SU-DHL-6 (cell line): ENCODE measurements around the gene REEP5.

ENCODE experiments used
- H2AFZ ChIP-seq: fragments of 200-600 bp; sonication (generic); 2 replicates; pipeline ENCODE4 v1.6.1; 2014; ENCODE audit warnings: low read depth, mild to moderate bottlenecking, moderate library complexity, mixed read lengths, antibody characterized with exemption, low read length; ENCODE audit not compliant: severe bottlenecking
- H3F3A ChIP-seq: fragments of 200-600 bp; shearing (Covaris generic); 2 replicates; pipeline ENCODE4 v1.6.0; 2016; ENCODE audit warnings: antibody characterized with exemption, mild to moderate bottlenecking; ENCODE audit not compliant: insufficient read depth
- H3K27ac ChIP-seq: fragments of 200-600 bp; sonication (generic); 2 replicates; pipeline ENCODE4 v1.5.1; 2016; ENCODE audit warnings: low read depth, mild to moderate bottlenecking, low read length, moderate library complexity, mixed read lengths
- H3K27me3 ChIP-seq: fragments of 200-600 bp; sonication (generic), shearing (Covaris generic); 2 replicates; pipeline ENCODE4 v1.6.0; 2014; ENCODE audit warnings: mild to moderate bottlenecking, low read length
- H3K36me3 ChIP-seq: fragments of 200-600 bp; sonication (generic); 2 replicates; pipeline ENCODE4 v1.6.1; 2014; ENCODE audit warnings: mild to moderate bottlenecking, low read length, mixed read lengths
- H3K4me2 ChIP-seq: fragments of 300-600, 200-600 bp; shearing (Covaris generic), sonication (generic); 2 replicates; pipeline ENCODE4 v1.6.0; 2014; ENCODE audit warnings: low read length, low read depth, mild to moderate bottlenecking; ENCODE audit not compliant: poor library complexity, severe bottlenecking
- H3K4me3 ChIP-seq: fragments of 200-600 bp; sonication (generic); 2 replicates; pipeline ENCODE4 v1.5.1; 2014; ENCODE audit warnings: antibody characterized with exemption, low read length, mild to moderate bottlenecking, mixed read lengths; ENCODE audit not compliant: insufficient read depth, poor library complexity, severe bottlenecking
- H3K79me2 ChIP-seq: fragments of 200-600 bp; sonication (generic); 2 replicates; pipeline ENCODE4 v1.6.1; 2014; ENCODE audit warnings: mild to moderate bottlenecking, low read length, moderate library complexity; ENCODE audit not compliant: insufficient read depth
- H3K9ac ChIP-seq: fragments of 200-600 bp; sonication (generic); 2 replicates; pipeline ENCODE4 v1.7.0; 2014; ENCODE audit warnings: mild to moderate bottlenecking, low read length
- H3K9me2 ChIP-seq: fragments of 200-600 bp; sonication (generic); replicated peaks from 2 replicates; pipeline ENCODE4 v1.6.1; 2014; ENCODE audit warnings: low read length; ENCODE audit not compliant: insufficient read depth
- H3K9me3 ChIP-seq: fragments of 200-600 bp; sonication (generic); 2 replicates; pipeline ENCODE4 v1.6.1; 2014; ENCODE audit warnings: low read length, mixed read lengths; ENCODE audit not compliant: insufficient read depth
- H4K20me1 ChIP-seq: fragments of 200-600 bp; sonication (generic); 2 replicates; pipeline ENCODE4 v1.6.1; 2014; ENCODE audit warnings: low read depth, mild to moderate bottlenecking, antibody characterized with exemption, low read length, moderate library complexity, mixed read lengths
- EZH2phosphoT487 ChIP-seq: fragments of 200-600 bp; sonication (generic), shearing (Covaris generic); conservative IDR thresholded peaks from 2 replicates; pipeline ENCODE4 v1.6.1; 2018; ENCODE audit warnings: mild to moderate bottlenecking, antibody characterized with exemption, low read length, moderate library complexity, mixed read lengths
- TF ChIP-seq, protein P1 (sequence below): fragments of 200-600 bp; sonication (generic); IDR thresholded peaks from one replicate; pipeline ENCODE4 v1.5.1; 2017; ENCODE audit warnings: antibody characterized with exemption, mild to moderate bottlenecking, low read length, moderate library complexity; ENCODE audit not compliant: insufficient read depth, poor library complexity, severe bottlenecking

The REEP5 gene

DNA sequence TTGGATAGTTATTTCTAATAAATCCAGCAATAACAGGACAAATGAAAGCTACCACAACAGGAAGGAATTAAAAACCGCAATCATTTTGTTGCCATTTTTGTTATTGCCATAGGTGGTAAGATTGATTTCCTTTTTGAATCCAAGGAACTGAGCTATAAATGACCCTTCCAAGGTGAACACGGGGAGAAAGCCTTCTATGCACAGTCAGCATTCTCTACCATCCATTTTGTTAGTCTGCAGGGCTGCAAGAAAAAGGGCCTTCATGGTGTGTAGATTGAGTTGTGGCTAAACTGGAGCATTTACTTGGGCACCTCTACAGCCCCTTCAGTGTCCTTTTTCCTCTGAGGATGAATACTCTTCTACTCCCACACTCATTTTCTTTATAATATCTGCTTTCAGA, 18.6 kb upstream of the REEP5 start:
- H3K9ac ChIP-seq: no peak overlapping the region
- no peaks in the 10 kb centered on the region for H3K36me3 ChIP-seq
- H3K79me2 ChIP-seq: no peaks in the 10 kb centered on the region
- H3K4me2 ChIP-seq: no peak overlapping the region
- H4K20me1 ChIP-seq: no peaks in the 10 kb centered on the region
- H3K4me3 ChIP-seq: no peak overlapping the region
- H3K9me3 ChIP-seq: no peaks in the 10 kb centered on the region
- no peak for TF ChIP-seq EZH2phosphoT487
- TF ChIP-seq, protein P1, sequence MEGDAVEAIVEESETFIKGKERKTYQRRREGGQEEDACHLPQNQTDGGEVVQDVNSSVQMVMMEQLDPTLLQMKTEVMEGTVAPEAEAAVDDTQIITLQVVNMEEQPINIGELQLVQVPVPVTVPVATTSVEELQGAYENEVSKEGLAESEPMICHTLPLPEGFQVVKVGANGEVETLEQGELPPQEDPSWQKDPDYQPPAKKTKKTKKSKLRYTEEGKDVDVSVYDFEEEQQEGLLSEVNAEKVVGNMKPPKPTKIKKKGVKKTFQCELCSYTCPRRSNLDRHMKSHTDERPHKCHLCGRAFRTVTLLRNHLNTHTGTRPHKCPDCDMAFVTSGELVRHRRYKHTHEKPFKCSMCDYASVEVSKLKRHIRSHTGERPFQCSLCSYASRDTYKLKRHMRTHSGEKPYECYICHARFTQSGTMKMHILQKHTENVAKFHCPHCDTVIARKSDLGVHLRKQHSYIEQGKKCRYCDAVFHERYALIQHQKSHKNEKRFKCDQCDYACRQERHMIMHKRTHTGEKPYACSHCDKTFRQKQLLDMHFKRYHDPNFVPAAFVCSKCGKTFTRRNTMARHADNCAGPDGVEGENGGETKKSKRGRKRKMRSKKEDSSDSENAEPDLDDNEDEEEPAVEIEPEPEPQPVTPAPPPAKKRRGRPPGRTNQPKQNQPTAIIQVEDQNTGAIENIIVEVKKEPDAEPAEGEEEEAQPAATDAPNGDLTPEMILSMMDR: no peak
- H2AFZ ChIP-seq: no peak overlapping the region
- no peaks in the 10 kb centered on the region for H3K27me3 ChIP-seq
- no peak overlapping the region for H3K27ac ChIP-seq
- H3F3A ChIP-seq: no peaks in the 10 kb centered on the region
- no peaks in the 10 kb centered on the region for H3K9me2 ChIP-seq

DNA sequence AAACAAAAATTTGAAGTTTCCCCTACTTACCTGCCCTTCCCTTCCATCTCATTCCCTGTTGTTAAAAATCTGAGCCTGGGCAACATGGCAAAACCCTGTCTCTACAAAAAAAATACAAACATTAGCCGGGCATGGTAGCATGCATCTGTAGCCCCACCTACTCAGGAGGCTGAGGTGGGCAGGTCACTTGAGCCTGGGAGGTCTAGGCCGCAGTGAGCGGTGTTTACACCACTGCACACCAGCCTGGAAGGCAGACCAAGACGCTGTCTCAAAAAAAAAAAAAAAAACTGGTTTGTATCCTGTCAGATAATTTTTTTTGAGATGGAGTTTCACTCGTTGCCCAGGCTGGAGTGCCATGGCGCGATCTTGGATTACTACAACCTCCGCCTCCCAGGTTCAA, 16.3 kb upstream of the REEP5 start:
- no peak overlapping the region for H2AFZ ChIP-seq
- TF ChIP-seq, protein P1: no peak
- TF ChIP-seq EZH2phosphoT487: no peak
- no peaks in the 10 kb centered on the region for H3K9me2 ChIP-seq
- no peaks in the 10 kb centered on the region for H3K79me2 ChIP-seq
- H3K9me3 ChIP-seq: no peaks in the 10 kb centered on the region
- H4K20me1 ChIP-seq: no peaks in the 10 kb centered on the region
- H3K27ac ChIP-seq: no peak overlapping the region
- no peaks in the 10 kb centered on the region for H3K27me3 ChIP-seq
- no peak overlapping the region for H3K4me2 ChIP-seq
- H3K4me3 ChIP-seq: no peak overlapping the region
- no peak overlapping the region for H3K9ac ChIP-seq
- no peaks in the 10 kb centered on the region for H3K36me3 ChIP-seq
- no peaks in the 10 kb centered on the region for H3F3A ChIP-seq

DNA sequence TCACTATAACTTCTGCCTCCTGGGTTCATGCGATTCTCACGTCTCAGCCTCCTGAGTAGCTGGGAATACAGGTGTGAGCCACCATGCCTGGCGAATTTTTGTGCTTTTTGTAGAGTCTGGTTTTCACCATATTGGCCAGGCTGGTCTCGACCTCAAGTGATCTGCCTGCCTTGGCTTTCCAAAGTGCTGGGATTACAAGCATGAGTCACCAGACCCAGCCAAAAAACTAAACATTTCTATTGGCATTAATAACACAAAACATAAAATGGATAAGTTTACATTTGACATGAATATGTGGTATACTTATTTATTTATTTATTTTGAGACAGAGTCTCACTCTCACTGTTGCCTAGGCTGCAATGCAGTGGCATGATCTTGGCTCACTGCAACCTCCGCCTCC, 13.6 kb upstream of the REEP5 start:
- H3K79me2 ChIP-seq: no peaks in the 10 kb centered on the region
- no peak overlapping the region for H3K9ac ChIP-seq
- H4K20me1 ChIP-seq: no peaks in the 10 kb centered on the region
- H3K9me3 ChIP-seq: no peaks in the 10 kb centered on the region
- no peak overlapping the region for H3K4me3 ChIP-seq
- H3K27me3 ChIP-seq: no peaks in the 10 kb centered on the region
- H3F3A ChIP-seq: 0 out of 2 replicates have a peak, but pooled peaks cover 13% of the 10 kb centered on the region
- no peak overlapping the region for H3K27ac ChIP-seq
- H3K36me3 ChIP-seq: no peaks in the 10 kb centered on the region
- H3K9me2 ChIP-seq: no peaks in the 10 kb centered on the region
- TF ChIP-seq EZH2phosphoT487: no peak
- TF ChIP-seq, protein P1: no peak
- no peak overlapping the region for H2AFZ ChIP-seq
- no peak overlapping the region for H3K4me2 ChIP-seq

DNA sequence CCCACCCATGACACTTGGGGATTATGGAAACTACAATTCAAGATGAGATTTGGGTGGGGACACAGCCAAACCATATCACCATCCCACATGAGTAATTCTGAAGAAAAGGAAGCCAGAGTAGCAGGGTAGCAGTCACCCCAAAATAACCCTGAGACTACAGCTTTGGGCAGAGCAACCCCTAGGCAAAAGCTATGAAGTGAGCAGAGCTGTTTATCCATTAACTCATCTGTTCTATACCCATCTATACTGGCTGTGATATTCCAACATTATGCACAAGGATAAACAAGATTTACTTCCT, 12.3 kb upstream of the REEP5 start:
- no peak overlapping the region for H3K9ac ChIP-seq
- H3K79me2 ChIP-seq: no peaks in the 10 kb centered on the region
- no peak overlapping the region for H3K27ac ChIP-seq
- H3K4me3 ChIP-seq: no peak overlapping the region
- no peaks in the 10 kb centered on the region for H4K20me1 ChIP-seq
- no peaks in the 10 kb centered on the region for H3K27me3 ChIP-seq
- no peak overlapping the region for H2AFZ ChIP-seq
- no peak for TF ChIP-seq EZH2phosphoT487
- TF ChIP-seq, protein P1: no peak
- H3K36me3 ChIP-seq: no peaks in the 10 kb centered on the region
- no peaks in the 10 kb centered on the region for H3K9me3 ChIP-seq
- no peak overlapping the region for H3K4me2 ChIP-seq
- no peaks in the 10 kb centered on the region for H3K9me2 ChIP-seq
- H3F3A ChIP-seq: peaks cover 24% of the 10 kb centered on the region
